Fibroblast of mammary gland (primary cell): ENCODE data around the gene PPP1R11.

ENCODE experiments used
- DNase-seq: peaks from one replicate; pipeline ENCODE4 v3.0.0-alpha.2; 2010; ENCODE audit warnings: low read depth
- H3K4me3 ChIP-seq: 2 replicates; pipeline ENCODE4 v1.5.1; 2011; ENCODE audit warnings: low read depth, mild to moderate bottlenecking, low read length, moderate library complexity; ENCODE audit not compliant: control insufficient read depth
- CTCF ChIP-seq: conservative IDR thresholded peaks from 2 replicates; pipeline ENCODE4 v1.5.1; 2011; ENCODE audit warnings: low read depth, low read length, inconsistent platforms; ENCODE audit not compliant: control insufficient read depth, insufficient read depth

Gene PPP1R11

GRCh38 chr6:30087876-30088275, 20.9 kb downstream of the PPP1R11 start:
- no peak for DNase-seq
- no peak for TF ChIP-seq CTCF
- no peak overlapping the region for H3K4me3 ChIP-seq

GRCh38 chr6:30091577-30092381, 24.8 kb downstream of the PPP1R11 start:
- peak; percentile 56 for DNase-seq
- no peak overlapping the region for H3K4me3 ChIP-seq
- TF ChIP-seq CTCF, result no peak

- no peak for DNase-seq
- no peak for TF ChIP-seq CTCF
- no peak overlapping the region for H3K4me3 ChIP-seq
These were observed 26.0 kb downstream of the PPP1R11 start for GRCh38 chr6:30092852-30093543.

GRCh38 chr6:30093951-30094661, 27.1 kb downstream of the PPP1R11 start:
- TF ChIP-seq CTCF, result no peak
- no peak overlapping the region for H3K4me3 ChIP-seq
- no peak for DNase-seq

GRCh38 chr6:30096829-30097228, 29.8 kb downstream of the PPP1R11 start:
- H3K4me3 ChIP-seq, result no peak overlapping the region
- DNase-seq, result no peak
- TF ChIP-seq CTCF, result no peak

- no peak overlapping the region for H3K4me3 ChIP-seq
- no peak for TF ChIP-seq CTCF
- DNase-seq, result no peak
These were observed 31.1 kb downstream of the PPP1R11 start for GRCh38 chr6:30097902-30098768.
